Common myeloid progenitor, CD34-positive (primary cell): Measurements from ENCODE around the gene P3H2.

Source experiments
- CTCF ChIA-PET: fragments of 350-600 bp; sonication (Branson Sonifier 250); formaldehyde crosslinking; loops from one replicate; lab custom pipeline; 2021; ENCODE audit warnings: antibody characterized with exemption; lab: Charles Lee
- POLR2A ChIA-PET: fragments of 350-600 bp; sonication (Branson Sonifier 250); formaldehyde crosslinking; loops from one replicate; lab custom pipeline; 2021; ENCODE audit warnings: antibody characterized with exemption; lab: Charles Lee
- DNase-seq, 3 donors: peaks; one replicate each; pipeline versions ENCODE4 v3.0.0 to v3.0.0-alpha.2; 2013
- H3K27ac ChIP-seq, 2 experiments: 1 replicate in 1 of 2; 2 replicates in 1 of 2; pipeline ENCODE4 v1.7.0; 2013; ENCODE audit warnings: inconsistent platforms in 2 of 2, low read length in 2 of 2, mild to moderate bottlenecking in 2 of 2, low read depth in 1 of 2, moderate library complexity in 1 of 2; ENCODE audit not compliant: severe bottlenecking in 2 of 2, insufficient read depth in 1 of 2, poor library complexity in 1 of 2
- H3K27me3 ChIP-seq, 5 experiments: replicated peaks in 2 of 5; 1 replicate in 3 of 5; 2 replicates in 2 of 5; pipeline versions ENCODE4 v1.6.1 to v1.7.0; 2013; ENCODE audit warnings: low read length in 4 of 5, mild to moderate bottlenecking in 2 of 5, moderate library complexity in 2 of 5, inconsistent platforms in 1 of 5; ENCODE audit not compliant: insufficient read depth in 5 of 5, control insufficient read depth in 4 of 5
- H3K36me3 ChIP-seq, 4 experiments: 1 replicate in 2 of 4; 2 replicates in 2 of 4; pipeline versions ENCODE4 v1.6.1 to v1.7.0; 2013; ENCODE audit warnings: low read length in 3 of 4, control low read depth in 1 of 4, mild to moderate bottlenecking in 1 of 4; ENCODE audit not compliant: control insufficient read depth in 4 of 4, insufficient read depth in 4 of 4
- H3K4me1 ChIP-seq, 4 experiments: 1 replicate in 3 of 4; 2 replicates in 1 of 4; pipeline versions ENCODE4 v1.6.1 to v1.7.1; 2013; ENCODE audit warnings: low read length in 3 of 4, mild to moderate bottlenecking in 3 of 4, control low read depth in 1 of 4, inconsistent platforms in 1 of 4, moderate library complexity in 1 of 4; ENCODE audit not compliant: control insufficient read depth in 4 of 4, insufficient read depth in 4 of 4; ENCODE audit errors: control extremely low read depth in 1 of 4
- H3K4me3 ChIP-seq, 7 experiments: 1 replicate in 4 of 7; 2 replicates in 3 of 7; pipeline versions ENCODE4 v1.5.1 to v1.7.0; 2013; ENCODE audit warnings: mild to moderate bottlenecking in 7 of 7, low read length in 6 of 7, moderate library complexity in 6 of 7, inconsistent platforms in 2 of 7, low read depth in 2 of 7, control low read depth in 1 of 7; ENCODE audit not compliant: insufficient read depth in 4 of 7, control insufficient read depth in 1 of 7; ENCODE audit errors: extremely low read depth in 1 of 7
- H3K9me3 ChIP-seq, 5 experiments: 1 replicate in 4 of 5; 2 replicates in 1 of 5; pipeline versions ENCODE4 v1.6.1 to v1.7.1; 2013; ENCODE audit warnings: low read length in 4 of 5, mild to moderate bottlenecking in 2 of 5, inconsistent platforms in 1 of 5, low read depth in 1 of 5, moderate library complexity in 1 of 5; ENCODE audit not compliant: control insufficient read depth in 4 of 5, insufficient read depth in 2 of 5; ENCODE audit errors: control extremely low read depth in 1 of 5
- WGBS: methylation state at CpG from one replicate; pipeline ENCODE4 v1.1.5; 2013; ENCODE audit not compliant: insufficient coverage; 5-methylcytosine and 5-hydroxymethylcytosine counted together

Gene P3H2

DNA sequence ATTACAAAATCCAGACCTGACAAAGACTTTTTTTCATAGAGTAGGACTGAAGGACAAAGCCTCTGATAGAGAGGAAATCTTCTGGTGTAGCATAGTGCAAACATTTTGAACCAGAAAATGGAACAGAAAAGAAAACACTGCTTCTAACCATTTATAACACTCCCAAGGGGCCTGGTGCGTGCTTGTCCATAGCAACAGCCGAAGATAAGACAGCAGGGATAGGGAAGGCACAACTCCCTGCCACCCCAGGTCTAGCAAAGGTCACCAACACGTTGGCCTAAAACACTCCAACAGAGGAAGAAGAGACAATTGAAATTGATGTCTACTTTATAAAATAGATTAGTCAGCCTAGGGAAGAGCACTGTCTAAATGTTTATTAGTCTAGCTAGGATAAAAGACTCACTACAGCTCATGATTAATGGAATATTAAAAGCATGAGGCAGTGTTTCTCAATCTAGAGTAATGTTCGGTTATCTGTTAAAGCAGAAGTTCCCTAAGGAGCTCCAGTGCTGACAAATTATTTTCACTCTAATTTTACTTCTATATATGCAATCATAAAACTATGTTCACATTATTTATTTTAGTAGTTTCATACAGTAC, 145.2 kb downstream of the P3H2 start:
- Histone ChIP-seq H3K4me3 (no peak overlapping the region), H3K36me3 (no peaks in the 10 kb centered on the region), H3K27me3 (no peaks in the 10 kb centered on the region), H3K4me1 (peaks cover 0 to 8% (median 5%) of the 10 kb centered on the region in 4 experiments), H3K9me3 (no peaks in the 10 kb centered on the region), H3K27ac (no peak overlapping the region)
- ChIA-PET POLR2A (no interaction called here), CTCF (no interaction called here)
- no CpG with 5 or more reads among the region's 4 CpGs for WGBS
- DNase-seq, result no peak

DNA sequence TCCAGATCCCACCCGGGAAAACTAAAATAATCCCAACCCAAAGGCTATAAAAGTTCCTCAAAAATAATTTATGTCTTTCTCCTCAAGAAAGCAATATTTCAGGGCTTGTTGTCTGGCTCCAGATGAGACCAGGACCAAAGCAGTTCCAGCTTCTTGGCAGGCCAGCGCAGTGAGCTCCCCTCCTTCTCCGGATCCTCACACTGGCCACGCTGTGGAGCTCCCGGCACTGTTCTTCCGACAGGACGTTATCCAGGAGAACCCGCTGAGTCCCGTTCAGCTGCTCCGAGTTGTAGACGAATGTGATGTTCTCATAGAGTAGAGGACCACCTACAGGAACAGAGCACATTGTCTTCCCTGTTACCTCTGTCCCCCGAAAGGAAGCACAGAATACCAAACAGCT, 146.3 kb downstream of the P3H2 start:
- H3K36me3 ChIP-seq, result no peaks in the 10 kb centered on the region
- H3K4me1 ChIP-seq, result peaks cover 0 to 8% (median 5%) of the 10 kb centered on the region in 4 experiments
- 97% methylated on average over 10 of the region's 12 CpGs for WGBS
- ChIA-PET CTCF (interaction anchor here (1.0 to 2.3 kb wide), 4 partner anchors 11 to 146 kb away, joined by 3 to 5 read pairs (median 4); partner anchors contain the start of gene P3H2), POLR2A (interaction anchor here (0.6 kb wide), 1 partner anchor 50 kb away, joined by 5 read pairs; no protein-coding TSS in a partner anchor)
- no peaks in the 10 kb centered on the region for H3K9me3 ChIP-seq
- no peak overlapping the region for H3K27ac ChIP-seq
- no peak for DNase-seq
- H3K4me3 ChIP-seq, result no peak overlapping the region
- no peaks in the 10 kb centered on the region for H3K27me3 ChIP-seq

GRCh38 chr3:189967254-189967865, 153.3 kb downstream of the P3H2 start:
- H3K27ac ChIP-seq, result no peak overlapping the region
- DNase-seq, result peak; percentile 47 to 74 (median 67)
- CTCF ChIA-PET, result interaction anchor here (0.8 to 4.6 kb wide), 14 partner anchors 10 to 695 kb away, joined by 3 to 26 read pairs (median 4); partner anchors contain the start of genes CLDN1 and P3H2
- 7% methylated on average over 2 of the region's 5 CpGs for WGBS
- H3K4me1 ChIP-seq, result peaks cover 0 to 6% (median 0%) of the 10 kb centered on the region in 4 experiments
- H3K36me3 ChIP-seq, result no peaks in the 10 kb centered on the region
- no peak overlapping the region for H3K4me3 ChIP-seq
- POLR2A ChIA-PET, result no interaction called here
- H3K9me3 ChIP-seq, result no peaks in the 10 kb centered on the region
- no peaks in the 10 kb centered on the region for H3K27me3 ChIP-seq

- POLR2A ChIA-PET, result no interaction called here
- Histone ChIP-seq H3K27me3 (no peaks in the 10 kb centered on the region), H3K27ac (no peak overlapping the region), H3K4me3 (no peak overlapping the region), H3K36me3 (no peaks in the 10 kb centered on the region), H3K9me3 (no peaks in the 10 kb centered on the region), H3K4me1 (peaks cover 0 to 8% (median 0%) of the 10 kb centered on the region in 4 experiments)
- 69% methylated on average over 2 of the region's 5 CpGs for whole genome bisulfite sequencing
- no peak for DNase-seq
- CTCF ChIA-PET, result interaction anchor here (0.9 to 4.6 kb wide), 12 partner anchors 9 to 694 kb away, joined by 3 to 26 read pairs (median 4); partner anchors contain the start of gene P3H2
These were observed 153.9 kb downstream of the P3H2 start for GRCh38 chr3:189966843-189967242.

GRCh38 chr3:189964623-189965332, 155.9 kb downstream of the P3H2 start:
- H3K4me1 ChIP-seq, result peaks cover 0 to 10% (median 1%) of the 10 kb centered on the region in 4 experiments
- H3K4me3 ChIP-seq, result no peak overlapping the region
- no peaks in the 10 kb centered on the region for H3K9me3 ChIP-seq
- peak in 2 of 3 donors; percentile 39 to 54 for DNase-seq
- 80% methylated on average over 5 of the region's 9 CpGs for WGBS
- ChIA-PET POLR2A (no interaction called here), CTCF (interaction anchor here (0.9 to 4.6 kb wide), 7 partner anchors 16 to 357 kb away, joined by 3 to 26 read pairs (median 7); partner anchors contain the start of genes CLDN1 and P3H2)
- H3K27ac ChIP-seq, result no peak overlapping the region
- H3K27me3 ChIP-seq, result peaks cover 0 to 3% (median 0%) of the 10 kb centered on the region in 5 experiments
- H3K36me3 ChIP-seq, result no peaks in the 10 kb centered on the region

GRCh38 chr3:189962466-189962865, 158.2 kb downstream of the P3H2 start:
- 100% methylated on average over 4 of the region's 4 CpGs for WGBS
- Histone ChIP-seq H3K4me1 (peaks cover 0 to 10% (median 1%) of the 10 kb centered on the region in 4 experiments), H3K9me3 (no peaks in the 10 kb centered on the region), H3K27ac (no peak overlapping the region), H3K36me3 (no peaks in the 10 kb centered on the region), H3K27me3 (peaks cover 0 to 13% (median 2%) of the 10 kb centered on the region in 5 experiments), H3K4me3 (no peak overlapping the region)
- DNase-seq, result no peak
- POLR2A ChIA-PET, result no interaction called here
- CTCF ChIA-PET, result interaction anchor here (0.7 to 4.9 kb wide), 16 partner anchors 8 to 690 kb away, joined by 3 to 31 read pairs (median 6); partner anchors contain the start of genes CLDN1 and P3H2
